Measurements from ENCODE around the gene GABRG3. TPM values are rescaled to one million over a fixed set of nuclear protein-coding genes. Genes with fewer than 3 reads are reported as not detected.

Gene GABRG3
- total RNA-seq, 4 donors from 2014 or later, result 0.97 to 3.9 (median 3.6) TPM; not detected in 1

- DNase-seq (ENCODE audit: low spot score in 2 of 2), result peak in 1 of 2 donors; percentile 55
- Histone ChIP-seq H3K4me1 (no peaks in the 10 kb centered on the region), H3K27me3 (no peaks in the 10 kb centered on the region), H3K9me3 (peaks cover 12% of the 10 kb centered on the region), H3K4me3 (no peak overlapping the region), H3K27ac (no peak overlapping the region), H3K36me3 (no peaks in the 10 kb centered on the region)
- TF ChIP-seq EP300 (IDR thresholded peaks at IDR 0.05), result no peak
- TF ChIP-seq POLR2AphosphoS5 (IDR thresholded peaks at IDR 0.05), result no peak
- TF ChIP-seq CTCF (IDR thresholded peaks at IDR 0.05), result no peak
- no peak for TF ChIP-seq POLR2A (IDR thresholded peaks at IDR 0.05)
- 94% methylated on average over 12 of the region's 12 CpGs for WGBS
Measured at GRCh38 chr15:27064080-27064479, 93.1 kb downstream of the GABRG3 start.

GRCh38 chr15:27065151-27065550 lies 94.2 kb downstream of the GABRG3 start:
- H3K4me3 ChIP-seq, result no peak overlapping the region
- no peaks in the 10 kb centered on the region for H3K36me3 ChIP-seq
- H3K4me1 ChIP-seq, result no peaks in the 10 kb centered on the region
- no peak for DNase-seq (ENCODE audit: low spot score in 2 of 2)
- 84% methylated on average over 7 of the region's 7 CpGs for WGBS
- peaks cover 12% of the 10 kb centered on the region for H3K9me3 ChIP-seq
- no peak overlapping the region for H3K27ac ChIP-seq
- no peaks in the 10 kb centered on the region for H3K27me3 ChIP-seq
- TF ChIP-seq POLR2AphosphoS5 (IDR thresholded peaks at IDR 0.05) (no peak), CTCF (IDR thresholded peaks at IDR 0.05) (no peak), POLR2A (IDR thresholded peaks at IDR 0.05) (no peak), EP300 (IDR thresholded peaks at IDR 0.05) (no peak)

- 74% methylated on average over 4 of the region's 4 CpGs for WGBS
- H3K4me3 ChIP-seq, result no peak overlapping the region
- no peak overlapping the region for H3K27ac ChIP-seq
- H3K9me3 ChIP-seq, result peaks cover 12% of the 10 kb centered on the region
- TF ChIP-seq POLR2A (IDR thresholded peaks at IDR 0.05), result no peak
- TF ChIP-seq EP300 (IDR thresholded peaks at IDR 0.05), result no peak
- TF ChIP-seq CTCF (IDR thresholded peaks at IDR 0.05), result no peak
- TF ChIP-seq POLR2AphosphoS5 (IDR thresholded peaks at IDR 0.05), result no peak
- no peak for DNase-seq (ENCODE audit: low spot score in 2 of 2)
- H3K36me3 ChIP-seq, result no peaks in the 10 kb centered on the region
- no peaks in the 10 kb centered on the region for H3K4me1 ChIP-seq
- no peaks in the 10 kb centered on the region for H3K27me3 ChIP-seq
Measured at GRCh38 chr15:27065785-27066184, 94.8 kb downstream of the GABRG3 start.

- TF ChIP-seq EP300 (IDR thresholded peaks at IDR 0.05), result no peak
- no peak for TF ChIP-seq POLR2A (IDR thresholded peaks at IDR 0.05)
- no peak for TF ChIP-seq CTCF (IDR thresholded peaks at IDR 0.05)
- TF ChIP-seq POLR2AphosphoS5 (IDR thresholded peaks at IDR 0.05), result no peak
- DNase-seq (ENCODE audit: low spot score in 2 of 2), result no peak
- peaks cover 12% of the 10 kb centered on the region for H3K9me3 ChIP-seq
- 83% methylated on average over 2 of the region's 2 CpGs for WGBS
- H3K27me3 ChIP-seq, result no peaks in the 10 kb centered on the region
- no peaks in the 10 kb centered on the region for H3K4me1 ChIP-seq
- H3K4me3 ChIP-seq, result no peak overlapping the region
- no peak overlapping the region for H3K27ac ChIP-seq
- H3K36me3 ChIP-seq, result no peaks in the 10 kb centered on the region
Measured at GRCh38 chr15:27066446-27066845, 95.5 kb downstream of the GABRG3 start.

GRCh38 chr15:27067175-27067574 lies 96.2 kb downstream of the GABRG3 start:
- TF ChIP-seq EP300 (IDR thresholded peaks at IDR 0.05) (no peak), CTCF (IDR thresholded peaks at IDR 0.05) (no peak), POLR2AphosphoS5 (IDR thresholded peaks at IDR 0.05) (no peak), POLR2A (IDR thresholded peaks at IDR 0.05) (no peak)
- Histone ChIP-seq H3K36me3 (no peaks in the 10 kb centered on the region), H3K4me3 (no peak overlapping the region), H3K4me1 (no peaks in the 10 kb centered on the region), H3K27ac (no peak overlapping the region), H3K27me3 (no peaks in the 10 kb centered on the region), H3K9me3 (peaks cover 12% of the 10 kb centered on the region)
- DNase-seq (ENCODE audit: low spot score in 2 of 2), result peak in 1 of 2 donors; percentile 65
- WGBS, result 92% methylated on average over 11 of the region's 12 CpGs
